Measurements from ENCODE around the gene VPS8. TPM values are rescaled to one million over a fixed set of nuclear protein-coding genes. Genes with fewer than 3 reads are reported as not detected.
A peak's percentile ranks its signal among the peaks of the same experiment; 100 is the strongest.

VPS8 gene
- total RNA-seq, 1 experiment from 2014 or later, result 29.4 TPM

GRCh38 chr3:185087419-185087818, 275.5 kb downstream of the VPS8 start:
- DNase-seq (ENCODE audit: low read depth), result no peak

- DNase-seq (ENCODE audit: low read depth), result peak; percentile 8
Observed at GRCh38 chr3:185089343-185089742, 277.4 kb downstream of the VPS8 start.

- DNase-seq (ENCODE audit: low read depth), result no peak
Observed at GRCh38 chr3:185089751-185090150, 277.8 kb downstream of the VPS8 start.

- DNase-seq (ENCODE audit: low read depth), result no peak
Observed at GRCh38 chr3:185090811-185091210, 278.8 kb downstream of the VPS8 start.

GRCh38 chr3:185093116-185093515, 281.1 kb downstream of the VPS8 start:
- DNase-seq (ENCODE audit: low read depth), result no peak

- DNase-seq (ENCODE audit: low read depth), result peak; percentile 9
Observed at GRCh38 chr3:185094697-185095096, 282.7 kb downstream of the VPS8 start.

Other genes with a start within 250 kb of the VPS8 start
- gene MAGEF1, start 100.1 kb upstream of the VPS8 start, total RNA-seq (2014; rRNA removed), result 49.2 and 53.7 TPM in 2 replicates

Measured in LHCN-M2 (cell line).